Activated CD4-positive, alpha-beta T cell treated with anti-CD3 and anti-CD28 coated beads, Interleukin-2, amount 10 ng/mL, durations not matched to agents 7 days and 5 days (primary cell): Measurements from ENCODE around the gene RTL10. TPM values are rescaled to one million over a fixed set of nuclear protein-coding genes. Genes with fewer than 3 reads are reported as not detected.
"Not testable (repeated sequence)": the region's sequence is repeated elsewhere in the genome, so short reads cannot be mapped to it uniquely, and the experiment has no call there.

ENCODE experiments used
- CTCF ChIA-PET: fragments of 350-600 bp; sonication (Branson Sonifier 250); formaldehyde crosslinking; loops from one replicate; lab custom pipeline; 2021; ENCODE audit warnings: antibody characterized with exemption; lab: Charles Lee
- POLR2A ChIA-PET: fragments of 350-600 bp; sonication (Branson Sonifier 250); formaldehyde crosslinking; loops from one replicate; lab custom pipeline; 2021; ENCODE audit warnings: antibody characterized with exemption; lab: Charles Lee
- DNase-seq: peaks from one replicate; pipeline ENCODE4 v3.0.0-alpha.2; 2020
- H3K27ac Mint-ChIP-seq: one replicate; pipeline ENCODE4 v1.8.0; 2021; ENCODE audit warnings: mild to moderate bottlenecking, moderate library complexity, mixed read lengths
- H3K27me3 Mint-ChIP-seq: one replicate; pipeline ENCODE4 v1.8.0; 2021; ENCODE audit warnings: mixed read lengths
- H3K36me3 Mint-ChIP-seq: one replicate; pipeline ENCODE4 v1.8.0; 2021; ENCODE audit warnings: low read depth, mixed read lengths
- H3K4me1 Mint-ChIP-seq: one replicate; pipeline ENCODE4 v1.8.0; 2021; ENCODE audit warnings: mixed read lengths
- H3K4me3 Mint-ChIP-seq: one replicate; pipeline ENCODE4 v1.8.0; 2021; ENCODE audit warnings: mild to moderate bottlenecking, moderate library complexity, mixed read lengths
- H3K9me3 Mint-ChIP-seq: one replicate; pipeline ENCODE4 v1.8.0; 2021; ENCODE audit warnings: mixed read lengths
- total RNA-seq, 2 experiments: library from RNA; stranded (reverse); gene quantifications; one replicate each; pipeline ENCODE4 v1.2.3, GENCODE V29; 2021

The RTL10 gene
- total RNA-seq, 2 experiments from 2014 or later = 21.4 to 21.5 TPM

DNA sequence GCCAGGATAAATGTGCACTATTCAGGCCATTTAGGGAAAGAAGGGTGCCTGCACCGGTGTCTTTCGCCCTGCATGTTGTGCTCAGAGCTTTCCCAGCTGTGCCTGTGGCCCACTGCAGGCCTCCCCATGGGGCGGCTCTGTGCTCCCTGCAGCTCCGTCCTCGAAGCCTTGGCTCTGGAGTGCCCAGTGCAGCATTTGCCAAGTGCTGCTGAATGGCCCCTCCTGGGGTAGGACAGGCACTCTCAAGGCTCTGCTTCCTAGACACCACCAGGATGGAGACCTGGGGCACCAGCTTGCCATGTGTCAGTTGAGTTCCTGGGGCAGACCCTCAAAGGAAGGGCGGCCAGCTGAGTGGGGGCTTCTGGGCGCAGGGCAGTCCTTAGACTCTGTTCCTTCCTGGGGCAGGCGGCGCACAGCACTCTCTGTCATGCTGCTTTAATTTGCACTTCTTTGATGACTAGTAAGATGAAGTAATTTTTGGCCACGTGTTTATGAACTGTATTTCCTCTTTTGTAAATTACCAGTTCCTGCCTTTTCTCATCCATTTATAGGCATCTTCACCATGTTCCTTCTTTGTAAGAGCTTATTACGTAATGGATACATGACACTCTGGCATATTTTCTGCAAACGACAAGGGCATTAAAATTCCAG, 32.1 kb upstream of the RTL10 start:
- H3K9me3 Mint-ChIP-seq = no peaks in the 10 kb centered on the region
- peak overlapping the region; percentile 67 for H3K27ac Mint-ChIP-seq
- DNase-seq = peak; percentile 27
- H3K4me3 Mint-ChIP-seq = no peak overlapping the region
- H3K27me3 Mint-ChIP-seq = no peaks in the 10 kb centered on the region
- CTCF ChIA-PET = interaction anchor here (0.9 to 1.4 kb wide), 6 partner anchors 10 to 156 kb away, joined by 3 to 5 read pairs (median 4); no protein-coding TSS in a partner anchor
- peaks cover 41% of the 10 kb centered on the region for H3K4me1 Mint-ChIP-seq
- peaks cover 3% of the 10 kb centered on the region for H3K36me3 Mint-ChIP-seq
- POLR2A ChIA-PET = interaction anchor here (1.1 kb wide), 1 partner anchor 31 kb away, joined by 3 read pairs; no protein-coding TSS in a partner anchor

- Mint-ChIP-seq H3K27ac (peak overlapping the region; percentile 80), H3K4me1 (peaks cover 34% of the 10 kb centered on the region), H3K4me3 (no peak overlapping the region), H3K27me3 (no peaks in the 10 kb centered on the region), H3K9me3 (no peaks in the 10 kb centered on the region), H3K36me3 (peaks cover 3% of the 10 kb centered on the region)
- no peak for DNase-seq
- CTCF ChIA-PET = interaction anchor here (1.1 to 1.4 kb wide), 3 partner anchors 11 to 156 kb away, joined by 3 to 5 read pairs (median 4); no protein-coding TSS in a partner anchor
- POLR2A ChIA-PET = no interaction called here
Measured at GRCh38 chr22:19885841-19886592, 31.3 kb upstream of the RTL10 start.

GRCh38 chr22:19884954-19885751, 30.5 kb upstream of the RTL10 start:
- Mint-ChIP-seq H3K27ac (peak overlapping the region; percentile 80), H3K4me3 (no peak overlapping the region), H3K27me3 (no peaks in the 10 kb centered on the region), H3K9me3 (no peaks in the 10 kb centered on the region), H3K36me3 (peaks cover 3% of the 10 kb centered on the region), H3K4me1 (peaks cover 26% of the 10 kb centered on the region)
- POLR2A ChIA-PET = no interaction called here
- no peak for DNase-seq
- CTCF ChIA-PET = interaction anchor here (1.2 kb wide), 1 partner anchor 11 kb away, joined by 3 read pairs; no protein-coding TSS in a partner anchor

DNA sequence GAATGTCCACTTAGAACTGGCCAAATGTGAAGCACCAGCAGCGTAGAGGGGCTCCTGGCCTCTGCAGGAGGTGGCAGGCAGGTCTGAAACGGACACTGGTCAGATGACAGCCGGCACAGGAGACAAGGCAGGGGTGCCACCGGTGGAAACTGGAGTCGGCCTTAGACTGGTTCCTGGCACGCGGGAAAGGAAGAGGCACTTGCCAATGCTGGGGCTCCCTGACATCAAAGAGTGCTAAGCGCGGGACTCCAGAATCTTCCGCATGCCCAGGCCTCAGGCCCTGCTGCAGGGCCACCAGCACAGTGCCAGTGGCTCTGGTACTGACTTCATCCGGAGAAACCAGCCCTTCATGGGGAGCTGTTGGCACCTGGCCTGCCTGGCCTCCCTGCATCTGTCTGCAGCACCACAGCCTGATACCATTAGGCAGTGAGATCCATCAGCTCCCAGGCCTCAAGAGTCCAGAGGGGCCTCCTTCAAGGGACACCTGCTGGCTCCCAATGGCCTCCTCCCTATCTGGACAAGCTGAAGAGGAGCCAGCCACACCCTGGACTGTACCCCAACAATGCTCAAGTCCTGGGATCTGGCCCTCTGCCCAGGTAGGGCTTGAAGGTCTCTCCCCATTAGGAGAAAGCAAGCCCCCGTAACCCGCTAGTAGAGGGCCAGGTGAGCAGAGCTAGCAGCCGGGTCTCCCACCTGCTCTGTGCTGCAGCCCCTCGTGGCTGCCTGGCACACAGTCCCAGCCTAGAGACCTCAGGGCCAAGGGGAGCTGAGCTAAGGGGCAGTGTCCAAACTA, 29.7 kb upstream of the RTL10 start:
- H3K27ac Mint-ChIP-seq = no peak overlapping the region
- no peak for DNase-seq
- H3K36me3 Mint-ChIP-seq = peaks cover 3% of the 10 kb centered on the region
- CTCF ChIA-PET = interaction anchor here (0.5 to 1.2 kb wide), 3 partner anchors 10 to 786 kb away, joined by 3 read pairs; no protein-coding TSS in a partner anchor
- no peaks in the 10 kb centered on the region for H3K9me3 Mint-ChIP-seq
- POLR2A ChIA-PET = no interaction called here
- no peak overlapping the region for H3K4me3 Mint-ChIP-seq
- H3K27me3 Mint-ChIP-seq = no peaks in the 10 kb centered on the region
- H3K4me1 Mint-ChIP-seq = peaks cover 21% of the 10 kb centered on the region

GRCh38 chr22:19883446-19883845, 28.8 kb upstream of the RTL10 start:
- H3K36me3 Mint-ChIP-seq, H3K9me3 Mint-ChIP-seq, H3K27me3 Mint-ChIP-seq, H3K4me3 Mint-ChIP-seq, DNase-seq, POLR2A ChIA-PET, H3K27ac Mint-ChIP-seq: not testable (repeated sequence)
- CTCF ChIA-PET = interaction anchor here (0.8 kb wide), 1 partner anchor 9 kb away, joined by 3 read pairs; no protein-coding TSS in a partner anchor
- peaks cover 21% of the 10 kb centered on the region for H3K4me1 Mint-ChIP-seq

GRCh38 chr22:19882446-19883381, 28.0 kb upstream of the RTL10 start:
- ChIA-PET POLR2A (no interaction called here), CTCF (no interaction called here)
- no peak for DNase-seq
- no peaks in the 10 kb centered on the region for H3K9me3 Mint-ChIP-seq
- H3K27ac Mint-ChIP-seq = no peak overlapping the region
- no peaks in the 10 kb centered on the region for H3K27me3 Mint-ChIP-seq
- peaks cover 21% of the 10 kb centered on the region for H3K4me1 Mint-ChIP-seq
- no peak overlapping the region for H3K4me3 Mint-ChIP-seq
- peaks cover 3% of the 10 kb centered on the region for H3K36me3 Mint-ChIP-seq

DNA sequence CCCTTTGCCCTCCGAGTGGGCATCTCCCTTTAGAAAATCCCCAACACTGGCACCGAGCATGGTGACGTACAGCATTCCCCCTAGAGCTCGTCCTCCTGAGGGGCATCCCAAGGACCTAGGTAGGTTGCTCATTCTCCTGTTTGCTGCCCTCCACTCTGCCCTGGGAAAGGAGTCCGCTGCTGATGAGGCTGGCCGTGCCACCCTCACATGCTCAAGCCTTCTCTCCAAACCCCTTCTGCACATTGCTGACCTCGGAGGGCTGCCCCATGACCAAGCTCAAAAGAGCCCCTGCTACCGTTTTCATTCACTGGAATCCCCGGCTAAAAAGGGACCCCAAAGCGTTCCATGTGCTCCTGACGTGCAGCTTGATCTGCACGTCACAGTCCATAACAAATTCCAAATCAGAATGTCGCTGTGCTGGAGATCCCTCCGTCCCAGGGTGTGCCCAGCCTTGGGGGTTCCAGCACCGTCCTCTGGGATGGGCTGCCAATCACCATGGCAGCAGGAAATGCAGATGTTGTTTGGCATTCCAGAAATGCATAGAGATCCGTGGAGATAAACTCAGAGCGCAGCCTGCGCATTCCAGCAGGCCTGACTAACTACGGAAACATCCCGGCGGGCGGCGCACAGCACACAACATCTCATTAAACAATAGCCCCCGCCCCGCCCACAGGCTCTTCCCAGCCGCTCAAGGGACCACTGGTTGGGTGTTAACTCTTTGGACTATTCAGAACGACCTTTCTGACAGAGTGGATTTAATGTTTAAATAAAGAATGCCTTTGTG, 26.3 kb upstream of the RTL10 start:
- Mint-ChIP-seq H3K27ac (no peak overlapping the region), H3K9me3 (no peaks in the 10 kb centered on the region), H3K36me3 (peaks cover 3% of the 10 kb centered on the region), H3K27me3 (no peaks in the 10 kb centered on the region), H3K4me1 (peaks cover 8% of the 10 kb centered on the region), H3K4me3 (no peak overlapping the region)
- POLR2A ChIA-PET = no interaction called here
- DNase-seq = no peak
- CTCF ChIA-PET = interaction anchor here (0.8 to 1.4 kb wide), 2 partner anchors 11 to 12 kb away, joined by 3 read pairs; no protein-coding TSS in a partner anchor

DNA sequence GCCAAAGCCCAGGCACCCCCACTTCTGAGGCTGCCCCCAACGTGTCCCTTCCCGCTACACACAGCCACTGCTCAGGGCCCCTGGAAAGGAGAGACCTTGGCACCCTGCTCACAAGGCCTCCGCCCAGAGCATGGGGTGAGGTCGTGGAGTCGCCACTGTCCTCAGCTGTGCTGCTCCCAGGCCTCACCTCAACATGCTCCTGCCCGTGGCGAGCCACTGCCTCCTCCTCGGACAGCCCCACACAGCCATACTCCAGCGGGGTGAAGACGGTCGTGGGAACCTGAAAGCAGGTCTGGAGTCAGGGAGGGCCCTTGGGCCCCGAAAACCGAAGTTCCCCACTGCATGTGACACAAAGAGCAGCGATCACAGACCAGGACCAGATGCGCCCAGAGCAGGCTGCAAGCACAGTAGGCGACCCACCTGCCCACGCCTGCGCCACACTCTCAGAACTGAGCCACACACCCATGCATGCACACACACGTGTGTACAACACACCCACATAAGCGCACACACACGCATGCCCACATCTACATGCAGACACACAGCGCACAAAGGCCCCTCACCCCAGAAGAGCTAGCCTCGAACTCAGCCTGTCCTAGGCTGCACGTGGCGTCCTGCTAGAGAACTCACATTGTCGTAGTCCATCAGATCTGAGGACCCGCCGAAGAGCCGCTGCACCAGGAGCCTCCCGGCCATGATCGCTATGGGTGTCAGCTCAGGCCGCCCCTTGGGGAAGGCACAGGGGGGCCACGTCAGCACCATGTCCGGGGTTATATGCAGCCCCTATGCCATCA, 25.5 kb upstream of the RTL10 start:
- no peak overlapping the region for H3K4me3 Mint-ChIP-seq
- POLR2A ChIA-PET = interaction anchor here (0.6 kb wide), 1 partner anchor 31 kb away, joined by 3 read pairs; no protein-coding TSS in a partner anchor

GRCh38 chr22:19879643-19879991, 24.9 kb upstream of the RTL10 start:
- Mint-ChIP-seq H3K9me3 (no peaks in the 10 kb centered on the region), H3K4me3 (no peak overlapping the region), H3K27ac (no peak overlapping the region), H3K36me3 (no peaks in the 10 kb centered on the region), H3K27me3 (no peaks in the 10 kb centered on the region), H3K4me1 (peaks cover 6% of the 10 kb centered on the region)
- POLR2A ChIA-PET = interaction anchor here (0.5 kb wide), 1 partner anchor 1728 kb away, joined by 5 read pairs; no protein-coding TSS in a partner anchor
- no peak for DNase-seq
- CTCF ChIA-PET = interaction anchor here (1.4 kb wide), 1 partner anchor 12 kb away, joined by 3 read pairs; no protein-coding TSS in a partner anchor

More for the DNA sequence above, 25.5 kb upstream of the RTL10 start:
- CTCF ChIA-PET = interaction anchor here (0.8 to 1.4 kb wide), 2 partner anchors 12 kb away, joined by 3 read pairs; no protein-coding TSS in a partner anchor
- peaks cover 3% of the 10 kb centered on the region for H3K4me1 Mint-ChIP-seq
- no peaks in the 10 kb centered on the region for H3K36me3 Mint-ChIP-seq
- H3K9me3 Mint-ChIP-seq = no peaks in the 10 kb centered on the region
- no peaks in the 10 kb centered on the region for H3K27me3 Mint-ChIP-seq
- H3K27ac Mint-ChIP-seq = no peak overlapping the region
- DNase-seq = no peak

- ChIA-PET POLR2A (interaction anchor here (0.5 kb wide), 1 partner anchor 1728 kb away, joined by 5 read pairs; no protein-coding TSS in a partner anchor), CTCF (no interaction called here)
- H3K4me3 Mint-ChIP-seq = no peak overlapping the region
- no peaks in the 10 kb centered on the region for H3K36me3 Mint-ChIP-seq
- no peaks in the 10 kb centered on the region for H3K9me3 Mint-ChIP-seq
- no peak for DNase-seq
- H3K27me3 Mint-ChIP-seq = no peaks in the 10 kb centered on the region
- H3K27ac Mint-ChIP-seq = no peak overlapping the region
- H3K4me1 Mint-ChIP-seq = peaks cover 10% of the 10 kb centered on the region
Measured at GRCh38 chr22:19879246-19879570, 24.5 kb upstream of the RTL10 start.
